ENCODE results near the gene TMEM121. TPM values are rescaled to one million over a fixed set of nuclear protein-coding genes. Genes with fewer than 3 reads are reported as not detected.

TMEM121 gene
- polyA plus RNA-seq, 1 of the 3 experiments (the other 2 are of a cell fraction) = 9.1 TPM

GRCh38 chr14:105517096-105517495 is 9.3 kb upstream of the TMEM121 start:
- WGBS (ENCODE audit: low lambda C conversion rate) = 32% methylated on average over 5 of the region's 5 CpGs
- CTCF ChIA-PET = interaction anchor here (0.9 to 1.7 kb wide), 3 partner anchors 17 to 36 kb away, joined by 3 to 4 read pairs (median 3); no protein-coding TSS in a partner anchor
- TF ChIP-seq RAD21 (IDR thresholded peaks at IDR 0.05; ENCODE audit: low read length) (no peak), RFX5 (IDR thresholded peaks at IDR 0.05; ENCODE audit: low read length) (no peak), SIN3A (IDR thresholded peaks at IDR 0.05; ENCODE audit: borderline replicate concordance, low read depth, low read length) (no peak), YY1 (IDR thresholded peaks at IDR 0.05; ENCODE audit: low read depth) (no peak), MEF2A (IDR thresholded peaks at IDR 0.05; ENCODE audit: borderline replicate concordance, low read depth) (no peak), FOSL2 (IDR thresholded peaks at IDR 0.05; ENCODE audit: borderline replicate concordance, low read depth) (no peak), ZBTB33 (IDR thresholded peaks at IDR 0.05; ENCODE audit: borderline replicate concordance, low read depth) (no peak), JUND (IDR thresholded peaks at IDR 0.05) (no peak), MXI1 (IDR thresholded peaks at IDR 0.05; ENCODE audit: low read depth, low read length) (no peak), FOXJ3 (CRISPR knock-in tag; IDR thresholded peaks at IDR 0.05) (no peak), CHD2 (IDR thresholded peaks at IDR 0.05; ENCODE audit: low read length, partially characterized antibody) (no peak)

GRCh38 chr14:105519946-105520698 is 6.3 kb upstream of the TMEM121 start:
- ChIA-PET CTCF (no interaction called here), POLR2A (no interaction called here)
- 53% methylated on average over 14 of the region's 14 CpGs for WGBS (ENCODE audit: low lambda C conversion rate)
- Histone ChIP-seq H3K9ac (no peak overlapping the region), H3K4me3 (ENCODE audit: low read depth in 2 of 2, low read length in 1 of 2) (no peak overlapping the region), H3K36me3 (replicated peaks in 1 of 2; ENCODE audit: control insufficient read depth in 1 of 2, insufficient read depth in 2 of 2, low read length in 1 of 2) (no peaks in the 10 kb centered on the region), H3K4me1 (ENCODE audit: control insufficient read depth in 1 of 2, insufficient read depth in 2 of 2, low read depth in 1 of 2, low read length in 1 of 2) (no peaks in the 10 kb centered on the region), H3K4me2 (no peak overlapping the region), H4K20me1 (ENCODE audit: insufficient read depth) (no peaks in the 10 kb centered on the region), H3K27ac (ENCODE audit: low read depth in 2 of 2, low read length in 1 of 2) (no peak overlapping the region), H2AFZ (ENCODE audit: low read depth) (no peak overlapping the region), H3K9me2 (no peaks in the 10 kb centered on the region), H3K27me3 (ENCODE audit: insufficient read depth) (peaks cover 10% of the 10 kb centered on the region; the same call in 1 of the 2 replicates), H3K9me3 (no peaks in the 10 kb centered on the region), H3F3A (replicated peaks; ENCODE audit: insufficient read depth) (peaks cover 11% of the 10 kb centered on the region), H3K79me2 (ENCODE audit: insufficient read depth) (no peaks in the 10 kb centered on the region)
- no peak for DNase-seq
- TF ChIP-seq TAF1 (IDR thresholded peaks at IDR 0.05; ENCODE audit: borderline replicate concordance, low read depth, low read length) (no peak), REST (IDR thresholded peaks at IDR 0.05; ENCODE audit: low read depth, low read length) (no peak), ZBTB33 (IDR thresholded peaks at IDR 0.05; ENCODE audit: borderline replicate concordance, low read depth) (no peak), MEF2A (IDR thresholded peaks at IDR 0.05; ENCODE audit: borderline replicate concordance, low read depth) (no peak), EZH2phosphoT487 (IDR thresholded peaks at IDR 0.05; ENCODE audit: borderline replicate concordance, low read depth) (no peak), SMC3 (IDR thresholded peaks at IDR 0.05; ENCODE audit: low read depth, low read length) (no peak), JUND (IDR thresholded peaks at IDR 0.05) (no peak), RAD21 (IDR thresholded peaks at IDR 0.05; ENCODE audit: low read length) (no peak), USF1 (IDR thresholded peaks at IDR 0.05; ENCODE audit: borderline replicate concordance, low read depth) (no peak), RCOR1 (IDR thresholded peaks at IDR 0.05; ENCODE audit: low read length) (no peak), GATA2 (CRISPR knock-in tag; IDR thresholded peaks at IDR 0.05) (no peak)

More at GRCh38 chr14:105517096-105517495, 9.3 kb upstream of the TMEM121 start:
- H3K4me1 ChIP-seq (ENCODE audit: control insufficient read depth in 1 of 2, insufficient read depth in 2 of 2, low read depth in 1 of 2, low read length in 1 of 2) = no peaks in the 10 kb centered on the region
- no peak overlapping the region for H3K27ac ChIP-seq (ENCODE audit: low read depth in 2 of 2, low read length in 1 of 2)
- no peak overlapping the region for H3K9ac ChIP-seq
- peaks cover 10% of the 10 kb centered on the region; the same call in 1 of the 2 replicates for H3K27me3 ChIP-seq (ENCODE audit: insufficient read depth)
- no peak overlapping the region for H3K4me2 ChIP-seq
- H3K4me3 ChIP-seq (ENCODE audit: low read depth in 2 of 2, low read length in 1 of 2) = no peak overlapping the region
- H3F3A ChIP-seq (replicated peaks; ENCODE audit: insufficient read depth) = no peaks in the 10 kb centered on the region
- H4K20me1 ChIP-seq (ENCODE audit: insufficient read depth) = no peaks in the 10 kb centered on the region
- no peaks in the 10 kb centered on the region for H3K36me3 ChIP-seq (replicated peaks in 1 of 2; ENCODE audit: control insufficient read depth in 1 of 2, insufficient read depth in 2 of 2, low read length in 1 of 2)
- DNase-seq = no peak
- no peaks in the 10 kb centered on the region for H3K9me3 ChIP-seq
- POLR2A ChIA-PET = no interaction called here
- no peak overlapping the region for H2AFZ ChIP-seq (ENCODE audit: low read depth)
- no peaks in the 10 kb centered on the region for H3K9me2 ChIP-seq
- H3K79me2 ChIP-seq (ENCODE audit: insufficient read depth) = no peaks in the 10 kb centered on the region

All from SK-N-SH (cell line).